Measurements from ENCODE around the gene SLFN5. TPM values are rescaled to one million over a fixed set of nuclear protein-coding genes. Genes with fewer than 3 reads are reported as not detected.

SLFN5 gene
- polyA plus RNA-seq, 1 donor from 2014 or later, result 2.5 TPM

- H3K27ac ChIP-seq (ENCODE audit: low read length), result no peak overlapping the region
- no peak overlapping the region for H3K4me3 ChIP-seq (ENCODE audit: low read length)
- no peaks in the 10 kb centered on the region for H3K27me3 ChIP-seq (ENCODE audit: insufficient read depth, low read depth, low read length)
- H4K20me1 ChIP-seq (ENCODE audit: insufficient read depth), result no peaks in the 10 kb centered on the region
- H3F3A ChIP-seq (ENCODE audit: insufficient read depth, low read length, poor library complexity, severe bottlenecking), result no peaks in the 10 kb centered on the region
- H3K9me2 ChIP-seq (ENCODE audit: insufficient read depth, low read length), result no peaks in the 10 kb centered on the region
- no peaks in the 10 kb centered on the region for H3K9me3 ChIP-seq (ENCODE audit: low read length)
- H3K4me2 ChIP-seq (ENCODE audit: low read length), result no peak overlapping the region
- H2AFZ ChIP-seq (ENCODE audit: low read depth, low read length), result no peak overlapping the region
- TF ChIP-seq EP300 (conservative IDR thresholded peaks at IDR 0.05; ENCODE audit: poor library complexity, severe bottlenecking), result no peak
- TF ChIP-seq POLR2AphosphoS5 (IDR thresholded peaks at IDR 0.05), result no peak
- no peak for TF ChIP-seq CTCF (IDR thresholded peaks at IDR 0.05; ENCODE audit: poor library complexity, severe bottlenecking)
- TF ChIP-seq TAF1 (IDR thresholded peaks at IDR 0.05; ENCODE audit: low read depth), result no peak
- no peak for TF ChIP-seq SMC3 (conservative IDR thresholded peaks at IDR 0.05; ENCODE audit: poor library complexity)
- no peak for TF ChIP-seq REST (IDR thresholded peaks at IDR 0.05; ENCODE audit: borderline replicate concordance)
- TF ChIP-seq RAD21 (conservative IDR thresholded peaks at IDR 0.05), result no peak
- TF ChIP-seq EZH2 (IDR thresholded peaks at IDR 0.05; ENCODE audit: borderline replicate concordance, insufficient read depth, low read length, poor library complexity, severe bottlenecking), result no peak
- no peak for TF ChIP-seq MXI1 (conservative IDR thresholded peaks at IDR 0.05; ENCODE audit: poor library complexity, severe bottlenecking)
- H3K9ac ChIP-seq (ENCODE audit: low read length), result no peak overlapping the region
- H3K36me3 ChIP-seq (ENCODE audit: insufficient read depth, low read length), result no peaks in the 10 kb centered on the region
- no peaks in the 10 kb centered on the region for H3K79me2 ChIP-seq (replicated peaks; ENCODE audit: insufficient read depth, low read length)
Measured at GRCh38 chr17:35214631-35215273, 28.1 kb upstream of the SLFN5 start.

GRCh38 chr17:35217107-35217506, 25.8 kb upstream of the SLFN5 start:
- no peaks in the 10 kb centered on the region for H3K9me2 ChIP-seq (ENCODE audit: insufficient read depth, low read length)
- TF ChIP-seq EZH2 (IDR thresholded peaks at IDR 0.05; ENCODE audit: borderline replicate concordance, insufficient read depth, low read length, poor library complexity, severe bottlenecking), result no peak
- TF ChIP-seq SMC3 (conservative IDR thresholded peaks at IDR 0.05; ENCODE audit: poor library complexity), result no peak
- no peak for TF ChIP-seq POLR2AphosphoS5 (IDR thresholded peaks at IDR 0.05)
- TF ChIP-seq REST (IDR thresholded peaks at IDR 0.05; ENCODE audit: borderline replicate concordance), result no peak
- no peak for TF ChIP-seq MXI1 (conservative IDR thresholded peaks at IDR 0.05; ENCODE audit: poor library complexity, severe bottlenecking)
- no peak for TF ChIP-seq CTCF (IDR thresholded peaks at IDR 0.05; ENCODE audit: poor library complexity, severe bottlenecking)
- no peak for TF ChIP-seq EP300 (conservative IDR thresholded peaks at IDR 0.05; ENCODE audit: poor library complexity, severe bottlenecking)
- no peaks in the 10 kb centered on the region for H3K9me3 ChIP-seq (ENCODE audit: low read length)
- no peak overlapping the region for H3K9ac ChIP-seq (ENCODE audit: low read length)
- no peaks in the 10 kb centered on the region for H3K27me3 ChIP-seq (ENCODE audit: insufficient read depth, low read depth, low read length)
- H3K36me3 ChIP-seq (ENCODE audit: insufficient read depth, low read length), result no peaks in the 10 kb centered on the region
- no peaks in the 10 kb centered on the region for H4K20me1 ChIP-seq (ENCODE audit: insufficient read depth)
- H3F3A ChIP-seq (ENCODE audit: insufficient read depth, low read length, poor library complexity, severe bottlenecking), result no peaks in the 10 kb centered on the region
- H3K27ac ChIP-seq (ENCODE audit: low read length), result no peak overlapping the region
- H3K4me2 ChIP-seq (ENCODE audit: low read length), result no peak overlapping the region
- H3K79me2 ChIP-seq (replicated peaks; ENCODE audit: insufficient read depth, low read length), result no peaks in the 10 kb centered on the region
- H2AFZ ChIP-seq (ENCODE audit: low read depth, low read length), result no peak overlapping the region
- no peak overlapping the region for H3K4me3 ChIP-seq (ENCODE audit: low read length)

All from neural cell (in vitro differentiated cells).